ENCODE results near the gene TIMM10B. TPM values are rescaled to one million over a fixed set of nuclear protein-coding genes. Genes with fewer than 3 reads are reported as not detected.

TIMM10B gene
- polyA plus RNA-seq, 1 donor from 2014 or later: 24.9 TPM

DNA sequence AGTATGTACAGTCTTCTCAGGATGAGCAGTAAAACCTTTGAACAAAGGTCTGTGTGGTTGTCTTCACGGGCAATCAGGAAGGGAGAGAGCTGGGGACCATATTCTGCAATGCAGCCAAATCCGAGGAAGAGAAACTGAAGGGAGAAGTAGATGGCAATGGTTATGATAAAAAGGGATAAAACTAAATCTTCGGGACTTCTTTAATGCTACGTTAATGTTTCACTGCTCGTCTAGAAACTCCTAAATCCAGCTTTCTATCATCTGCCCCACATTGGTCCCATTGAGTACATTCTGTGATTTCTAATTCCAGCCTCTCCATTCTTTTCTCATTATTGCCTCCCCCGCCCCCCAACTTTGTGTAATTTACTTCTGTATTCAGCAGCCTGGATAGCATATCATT is 1.7 kb downstream of the TIMM10B start (continued):
- TF ChIP-seq EZH2 (IDR thresholded peaks at IDR 0.05; ENCODE audit: borderline replicate concordance, insufficient read depth, low read length, poor library complexity, severe bottlenecking): no peak
- TF ChIP-seq POLR2AphosphoS5 (IDR thresholded peaks at IDR 0.05): no peak

DNA sequence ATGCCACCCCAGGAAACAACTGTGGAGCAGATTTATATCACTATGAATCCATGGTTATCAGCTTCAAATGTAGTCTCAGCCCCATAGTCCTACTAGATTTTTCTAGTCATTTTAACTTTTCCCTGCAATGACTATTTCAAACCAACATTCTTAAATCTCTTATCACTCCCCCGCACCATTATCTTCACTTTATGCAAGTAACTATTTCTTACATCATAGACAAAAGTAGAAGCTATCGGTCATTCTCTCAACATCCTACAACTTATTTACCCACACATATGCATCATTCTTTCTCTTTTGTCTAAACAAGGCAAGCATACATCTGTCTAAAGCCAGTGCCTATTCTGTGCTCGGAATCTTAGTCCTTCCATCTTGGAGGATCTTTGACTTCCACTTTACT is 4.4 kb downstream of the TIMM10B start:
- no peak overlapping the region for H2AFZ ChIP-seq (ENCODE audit: low read depth, low read length)
- no peaks in the 10 kb centered on the region for H3K9me3 ChIP-seq (ENCODE audit: low read length)
- no peaks in the 10 kb centered on the region for H3F3A ChIP-seq (ENCODE audit: insufficient read depth, low read length, poor library complexity, severe bottlenecking)
- H3K36me3 ChIP-seq (ENCODE audit: insufficient read depth, low read length): no peaks in the 10 kb centered on the region
- no peaks in the 10 kb centered on the region for H3K27me3 ChIP-seq (ENCODE audit: insufficient read depth, low read depth, low read length)
- TF ChIP-seq, protein P1, sequence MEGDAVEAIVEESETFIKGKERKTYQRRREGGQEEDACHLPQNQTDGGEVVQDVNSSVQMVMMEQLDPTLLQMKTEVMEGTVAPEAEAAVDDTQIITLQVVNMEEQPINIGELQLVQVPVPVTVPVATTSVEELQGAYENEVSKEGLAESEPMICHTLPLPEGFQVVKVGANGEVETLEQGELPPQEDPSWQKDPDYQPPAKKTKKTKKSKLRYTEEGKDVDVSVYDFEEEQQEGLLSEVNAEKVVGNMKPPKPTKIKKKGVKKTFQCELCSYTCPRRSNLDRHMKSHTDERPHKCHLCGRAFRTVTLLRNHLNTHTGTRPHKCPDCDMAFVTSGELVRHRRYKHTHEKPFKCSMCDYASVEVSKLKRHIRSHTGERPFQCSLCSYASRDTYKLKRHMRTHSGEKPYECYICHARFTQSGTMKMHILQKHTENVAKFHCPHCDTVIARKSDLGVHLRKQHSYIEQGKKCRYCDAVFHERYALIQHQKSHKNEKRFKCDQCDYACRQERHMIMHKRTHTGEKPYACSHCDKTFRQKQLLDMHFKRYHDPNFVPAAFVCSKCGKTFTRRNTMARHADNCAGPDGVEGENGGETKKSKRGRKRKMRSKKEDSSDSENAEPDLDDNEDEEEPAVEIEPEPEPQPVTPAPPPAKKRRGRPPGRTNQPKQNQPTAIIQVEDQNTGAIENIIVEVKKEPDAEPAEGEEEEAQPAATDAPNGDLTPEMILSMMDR (IDR thresholded peaks at IDR 0.05; ENCODE audit: poor library complexity, severe bottlenecking): no peak
- TF ChIP-seq, protein P2, sequence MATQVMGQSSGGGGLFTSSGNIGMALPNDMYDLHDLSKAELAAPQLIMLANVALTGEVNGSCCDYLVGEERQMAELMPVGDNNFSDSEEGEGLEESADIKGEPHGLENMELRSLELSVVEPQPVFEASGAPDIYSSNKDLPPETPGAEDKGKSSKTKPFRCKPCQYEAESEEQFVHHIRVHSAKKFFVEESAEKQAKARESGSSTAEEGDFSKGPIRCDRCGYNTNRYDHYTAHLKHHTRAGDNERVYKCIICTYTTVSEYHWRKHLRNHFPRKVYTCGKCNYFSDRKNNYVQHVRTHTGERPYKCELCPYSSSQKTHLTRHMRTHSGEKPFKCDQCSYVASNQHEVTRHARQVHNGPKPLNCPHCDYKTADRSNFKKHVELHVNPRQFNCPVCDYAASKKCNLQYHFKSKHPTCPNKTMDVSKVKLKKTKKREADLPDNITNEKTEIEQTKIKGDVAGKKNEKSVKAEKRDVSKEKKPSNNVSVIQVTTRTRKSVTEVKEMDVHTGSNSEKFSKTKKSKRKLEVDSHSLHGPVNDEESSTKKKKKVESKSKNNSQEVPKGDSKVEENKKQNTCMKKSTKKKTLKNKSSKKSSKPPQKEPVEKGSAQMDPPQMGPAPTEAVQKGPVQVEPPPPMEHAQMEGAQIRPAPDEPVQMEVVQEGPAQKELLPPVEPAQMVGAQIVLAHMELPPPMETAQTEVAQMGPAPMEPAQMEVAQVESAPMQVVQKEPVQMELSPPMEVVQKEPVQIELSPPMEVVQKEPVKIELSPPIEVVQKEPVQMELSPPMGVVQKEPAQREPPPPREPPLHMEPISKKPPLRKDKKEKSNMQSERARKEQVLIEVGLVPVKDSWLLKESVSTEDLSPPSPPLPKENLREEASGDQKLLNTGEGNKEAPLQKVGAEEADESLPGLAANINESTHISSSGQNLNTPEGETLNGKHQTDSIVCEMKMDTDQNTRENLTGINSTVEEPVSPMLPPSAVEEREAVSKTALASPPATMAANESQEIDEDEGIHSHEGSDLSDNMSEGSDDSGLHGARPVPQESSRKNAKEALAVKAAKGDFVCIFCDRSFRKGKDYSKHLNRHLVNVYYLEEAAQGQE (IDR thresholded peaks at IDR 0.05; ENCODE audit: borderline replicate concordance): no peak
- TF ChIP-seq MXI1 (conservative IDR thresholded peaks at IDR 0.05; ENCODE audit: poor library complexity, severe bottlenecking) (no peak), POLR2AphosphoS5 (IDR thresholded peaks at IDR 0.05) (no peak), EZH2 (IDR thresholded peaks at IDR 0.05; ENCODE audit: borderline replicate concordance, insufficient read depth, low read length, poor library complexity, severe bottlenecking) (no peak), RAD21 (conservative IDR thresholded peaks at IDR 0.05) (no peak), SMC3 (conservative IDR thresholded peaks at IDR 0.05; ENCODE audit: poor library complexity) (no peak), TAF1 (IDR thresholded peaks at IDR 0.05; ENCODE audit: low read depth) (no peak)
- peaks cover 16% of the 10 kb centered on the region for H3K79me2 ChIP-seq (replicated peaks; ENCODE audit: insufficient read depth, low read length)
- no peak overlapping the region for H3K9ac ChIP-seq (ENCODE audit: low read length)
- no peak overlapping the region for H3K4me2 ChIP-seq (ENCODE audit: low read length)
- H4K20me1 ChIP-seq (ENCODE audit: insufficient read depth): no peaks in the 10 kb centered on the region
- no peak overlapping the region for H3K4me3 ChIP-seq (ENCODE audit: low read length)
- no peaks in the 10 kb centered on the region for H3K9me2 ChIP-seq (ENCODE audit: insufficient read depth, low read length)
- no peak overlapping the region for H3K27ac ChIP-seq (ENCODE audit: low read length)

DNA sequence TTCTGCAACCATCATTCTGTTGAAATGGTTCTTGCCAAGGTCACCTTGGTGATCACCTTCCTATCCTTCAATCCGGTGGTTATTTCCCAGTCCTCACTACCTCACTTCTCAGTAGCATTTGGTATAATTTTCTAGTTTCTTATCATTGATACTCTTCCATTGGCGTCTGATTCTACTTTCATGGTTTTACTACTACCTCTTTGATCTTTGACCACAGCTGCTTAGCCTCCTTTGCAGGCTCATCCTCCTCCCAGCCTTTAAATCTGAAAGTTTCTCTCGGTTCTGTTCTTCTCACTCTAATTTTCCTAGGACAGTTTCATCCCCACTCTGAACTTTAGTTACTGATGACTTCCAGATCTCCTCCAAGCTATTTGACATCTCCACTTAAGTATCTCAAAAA is 5.0 kb downstream of the TIMM10B start:
- H3K9me2 ChIP-seq (ENCODE audit: insufficient read depth, low read length): no peaks in the 10 kb centered on the region
- H2AFZ ChIP-seq (ENCODE audit: low read depth, low read length): no peak overlapping the region
- H3K79me2 ChIP-seq (replicated peaks; ENCODE audit: insufficient read depth, low read length): peaks cover 12% of the 10 kb centered on the region
- H3K27ac ChIP-seq (ENCODE audit: low read length): no peak overlapping the region
- H3K4me3 ChIP-seq (ENCODE audit: low read length): no peak overlapping the region
- no peak for TF ChIP-seq POLR2AphosphoS5 (IDR thresholded peaks at IDR 0.05)
- no peak for TF ChIP-seq EP300 (conservative IDR thresholded peaks at IDR 0.05; ENCODE audit: poor library complexity, severe bottlenecking)
- no peak for TF ChIP-seq MXI1 (conservative IDR thresholded peaks at IDR 0.05; ENCODE audit: poor library complexity, severe bottlenecking)
- TF ChIP-seq RAD21 (conservative IDR thresholded peaks at IDR 0.05): no peak
- H3K9me3 ChIP-seq (ENCODE audit: low read length): no peaks in the 10 kb centered on the region
- no peaks in the 10 kb centered on the region for H3K27me3 ChIP-seq (ENCODE audit: insufficient read depth, low read depth, low read length)
- H3K9ac ChIP-seq (ENCODE audit: low read length): no peak overlapping the region
- no peaks in the 10 kb centered on the region for H4K20me1 ChIP-seq (ENCODE audit: insufficient read depth)
- H3K36me3 ChIP-seq (ENCODE audit: insufficient read depth, low read length): no peaks in the 10 kb centered on the region
- no peak overlapping the region for H3K4me2 ChIP-seq (ENCODE audit: low read length)
- no peaks in the 10 kb centered on the region for H3F3A ChIP-seq (ENCODE audit: insufficient read depth, low read length, poor library complexity, severe bottlenecking)

All from neural cell (in vitro differentiated cells).